RPMI7951 (cell line): ENCODE measurements around the gene AP3S2. TPM values are rescaled to one million over a fixed set of nuclear protein-coding genes. Genes with fewer than 3 reads are reported as not detected.

Experiments used
- total RNA-seq: library from RNA; depleted of rRNA; stranded (reverse); fragments of >200 nt; shearing (Covaris generic); gene quantifications from 2 replicates; pipeline ENCODE4 v1.2.3, GENCODE V29; 2014; rRNA removed

Gene AP3S2
- total RNA-seq, 1 experiment from 2014 or later = 56.0 TPM

Other genes with a start within 250 kb of the AP3S2 start
- gene KIF7, start 238.5 kb downstream of the AP3S2 start, total RNA-seq = 2.9 and 4.7 TPM in 2 replicates
- 0.20 TPM in 1 of 2 replicates, not detected in the other for gene PLIN1, start 214.6 kb downstream of the AP3S2 start, total RNA-seq
- gene PEX11A, start 203.2 kb downstream of the AP3S2 start, total RNA-seq = 12.6 and 15.9 TPM in 2 replicates
- gene WDR93, start 203.2 kb downstream of the AP3S2 start, total RNA-seq = 0.10 and 0.48 TPM in 2 replicates
- gene MESP1, start 142.7 kb downstream of the AP3S2 start, total RNA-seq = 1.6 and 2.5 TPM in 2 replicates
- gene MESP2, start 117.7 kb downstream of the AP3S2 start, total RNA-seq = 1.8 and 2.6 TPM in 2 replicates
- gene ANPEP, start 79.1 kb downstream of the AP3S2 start, total RNA-seq = 73.1 and 86.4 TPM in 2 replicates
- gene ARPIN, start 19.0 kb upstream of the AP3S2 start, total RNA-seq = 12.0 and 15.1 TPM in 2 replicates
- 5.5 and 5.6 TPM in 2 replicates for gene ZNF710, start 107.3 kb upstream of the AP3S2 start, total RNA-seq
- gene IDH2, start 208.5 kb upstream of the AP3S2 start, total RNA-seq = 90.6 and 95.5 TPM in 2 replicates